Epidermal melanocyte (primary cell): Measurements from ENCODE around the gene LNX2.

ENCODE experiments used
- DNase-seq: peaks from one replicate; pipeline ENCODE4 v3.0.0; 2011; ENCODE audit warnings: low spot score; ENCODE audit not compliant: insufficient read length

Gene LNX2

DNA sequence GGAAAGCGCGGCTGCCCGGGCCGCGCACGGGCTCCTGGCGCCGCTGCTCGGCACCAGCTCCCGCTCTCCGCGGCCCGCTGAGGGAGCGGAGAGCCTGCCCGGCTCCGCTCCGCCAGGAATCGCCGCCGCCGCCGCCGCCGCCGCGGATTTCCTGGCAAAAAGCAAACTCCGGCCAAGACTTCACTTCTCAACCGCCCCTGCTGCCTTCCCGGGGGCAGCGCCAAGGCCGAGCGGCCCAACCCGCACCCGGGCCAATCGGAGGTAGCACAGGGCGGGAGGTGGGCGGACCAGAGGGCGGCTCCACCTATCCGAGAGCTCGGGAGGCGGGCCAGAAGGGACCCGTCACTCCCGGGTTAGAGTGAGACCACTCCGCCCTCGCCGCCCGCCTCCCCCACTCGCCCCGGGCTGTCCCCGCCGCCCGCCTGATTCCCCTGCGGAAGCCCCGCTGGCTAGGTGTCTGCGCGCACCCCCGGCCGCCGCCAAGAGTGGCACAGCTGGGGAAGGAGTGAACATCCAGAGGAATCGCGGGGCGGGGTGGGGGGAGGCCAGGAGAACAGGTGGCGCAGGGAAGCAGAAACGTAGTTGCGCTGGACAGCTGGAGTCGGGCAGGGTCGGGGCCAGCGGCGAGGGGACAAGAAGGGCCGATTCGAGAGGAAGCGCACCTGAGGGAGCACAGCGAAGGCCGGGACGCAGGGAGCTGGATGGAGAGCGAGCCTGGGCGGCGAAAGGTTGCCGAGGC lies at the start of gene LNX2:
Gene LNX2 (minus strand): TSS at position 153 of the 739 bp plus-strand sequence. CDS start 38,826 bp downstream, outside the sequence.
- DNase-seq, result peak; percentile 94

DNA sequence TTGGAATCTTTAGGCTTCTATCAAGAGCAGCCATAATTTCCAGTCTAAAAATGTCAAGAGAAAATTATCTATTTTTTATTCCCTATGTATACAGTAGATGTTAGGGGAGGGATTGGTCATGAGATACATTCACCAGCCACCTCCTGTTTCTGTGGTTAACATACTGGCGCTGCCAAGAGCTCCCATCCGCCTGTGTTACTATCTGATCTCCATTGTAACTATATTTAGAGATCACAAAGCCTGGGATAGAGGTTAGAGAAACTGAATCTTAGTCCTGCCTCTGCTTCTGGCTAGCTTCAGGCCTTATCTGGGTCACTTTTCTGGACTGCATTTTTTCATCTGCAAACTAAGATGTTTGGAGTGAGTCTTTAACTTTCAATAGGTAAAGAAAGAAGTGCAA lies 47.6 kb upstream of the LNX2 start:
- no peak for DNase-seq

DNA sequence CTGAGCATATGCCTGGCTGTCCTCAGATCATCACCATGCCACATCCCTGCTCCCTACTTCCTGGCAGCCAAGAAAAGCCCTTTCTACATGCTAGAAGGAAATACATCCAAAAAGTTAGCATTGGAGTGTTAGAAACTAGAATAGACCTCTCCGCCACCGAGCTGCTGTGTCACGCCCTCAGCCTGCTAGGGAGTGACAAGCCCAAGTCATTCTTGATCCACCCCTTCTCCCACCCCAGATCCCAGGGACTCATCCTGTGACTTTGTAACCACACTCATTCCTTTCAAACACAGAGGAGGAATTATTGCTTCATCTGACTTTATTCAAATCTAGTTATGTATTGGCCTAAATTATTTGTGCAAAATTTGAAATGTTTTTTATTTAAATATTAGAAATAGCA lies 46.6 kb upstream of the LNX2 start:
- no peak for DNase-seq

DNA sequence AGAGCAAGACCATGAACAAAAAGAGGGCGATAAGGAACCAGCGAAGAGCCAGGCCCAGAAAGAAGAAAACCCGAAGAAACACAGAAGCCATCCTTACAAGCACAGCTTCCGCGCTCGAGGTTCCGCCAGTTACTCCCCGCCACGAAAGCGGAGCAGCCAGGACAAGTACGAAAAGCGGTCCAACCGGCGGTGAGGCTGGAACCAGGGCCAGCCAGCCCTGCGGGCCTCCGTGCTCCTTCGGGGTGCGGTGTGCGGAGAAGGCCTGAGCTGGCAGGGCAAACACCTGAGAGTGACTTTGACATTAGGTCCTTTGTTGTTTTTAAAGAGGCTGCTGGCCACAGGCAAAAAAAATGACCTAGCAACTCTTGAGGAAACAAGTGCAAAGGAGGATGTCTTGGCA lies 45.4 kb upstream of the LNX2 start:
- no peak for DNase-seq

DNA sequence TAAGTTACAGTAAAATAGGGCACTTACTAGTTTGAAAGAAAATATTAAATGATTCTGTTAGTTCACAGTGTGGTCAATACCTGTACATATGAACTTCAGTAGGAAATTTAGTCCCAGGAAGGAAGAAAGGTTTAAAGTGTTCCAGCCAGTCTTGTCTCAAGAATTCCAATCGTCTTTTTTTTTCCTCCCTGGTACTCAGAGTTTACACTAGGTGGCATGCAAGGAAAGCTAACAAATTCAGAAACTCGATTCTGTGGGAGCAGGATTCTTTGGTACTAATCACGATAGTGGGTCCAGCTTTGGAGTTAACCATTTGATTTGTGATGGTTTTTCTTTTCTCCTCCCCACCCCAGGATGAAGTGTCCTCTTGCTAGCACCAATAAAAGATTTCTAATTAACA lies 45.0 kb upstream of the LNX2 start:
- no peak for DNase-seq

DNA sequence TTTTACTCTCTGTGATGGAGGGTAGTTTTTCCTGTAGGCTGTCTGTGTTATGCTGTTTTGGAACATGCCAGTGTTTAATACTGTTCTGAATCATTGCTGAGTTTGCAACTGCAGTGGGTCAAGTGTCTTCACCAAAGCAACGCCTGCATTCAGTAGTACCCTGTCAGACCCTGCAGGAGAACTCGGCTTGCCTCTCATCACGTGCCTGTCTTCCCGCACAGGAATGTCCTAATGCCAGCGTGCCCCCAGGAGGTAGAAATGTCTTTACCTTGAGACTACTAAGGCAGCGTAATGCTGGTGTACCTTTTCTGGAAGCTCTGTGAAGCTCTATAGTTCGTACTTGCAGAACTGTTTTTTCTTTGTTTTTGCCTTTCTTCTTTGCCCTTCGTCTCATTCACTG lies 43.6 kb upstream of the LNX2 start:
- DNase-seq, result no peak

DNA sequence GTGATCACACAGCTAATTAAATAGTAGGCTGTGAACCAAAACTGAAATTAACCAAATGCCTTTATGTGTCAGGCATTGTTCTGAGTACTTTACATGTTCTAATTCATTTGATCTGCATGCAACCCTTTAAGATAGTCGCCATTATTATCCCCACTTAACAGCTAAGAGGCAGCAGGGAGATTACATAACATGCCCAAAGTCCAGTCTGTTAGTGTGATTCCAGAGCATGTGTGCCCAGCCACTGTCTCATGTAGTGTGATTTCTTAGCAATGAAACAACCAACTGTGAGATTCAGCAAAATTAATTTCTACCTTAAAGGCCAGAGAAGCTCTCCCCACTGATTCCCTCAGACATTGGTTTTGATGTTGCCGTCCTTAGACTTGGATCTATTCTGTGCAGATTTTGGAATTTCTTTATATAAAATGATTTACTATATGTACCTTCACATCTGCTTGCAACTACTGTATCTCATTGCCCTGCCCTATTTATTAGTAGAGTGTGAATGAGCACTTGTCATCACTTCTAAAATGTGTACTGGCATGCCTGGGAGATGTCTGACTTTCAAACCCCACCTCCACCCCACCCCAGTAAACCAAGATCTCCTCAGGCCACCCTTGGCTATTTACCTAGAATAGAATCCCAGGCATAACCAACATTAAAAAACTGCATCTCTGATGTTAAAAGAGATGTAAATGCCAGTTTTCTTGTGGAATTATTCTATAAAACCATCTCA lies 42.6 kb upstream of the LNX2 start:
- DNase-seq, result no peak

DNA sequence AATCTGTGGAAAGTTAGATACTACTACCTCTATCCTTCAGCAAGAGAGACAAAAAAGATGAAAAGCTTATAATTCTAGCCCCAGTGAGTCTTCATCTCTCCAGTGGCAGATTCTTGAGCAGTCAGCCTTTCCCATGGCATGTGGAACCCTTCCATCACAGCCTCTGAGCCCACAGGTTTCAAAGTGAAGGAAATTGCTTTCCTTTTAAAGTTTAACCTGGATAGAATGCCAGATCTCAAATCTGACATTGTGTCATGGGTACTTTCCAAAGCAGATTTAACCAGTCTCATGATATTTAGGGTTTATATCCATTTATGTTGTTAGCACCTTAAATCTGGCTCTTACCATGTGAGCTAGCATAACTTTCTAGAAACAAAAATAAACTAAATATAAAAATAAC lies 40.7 kb upstream of the LNX2 start:
- DNase-seq, result no peak

DNA sequence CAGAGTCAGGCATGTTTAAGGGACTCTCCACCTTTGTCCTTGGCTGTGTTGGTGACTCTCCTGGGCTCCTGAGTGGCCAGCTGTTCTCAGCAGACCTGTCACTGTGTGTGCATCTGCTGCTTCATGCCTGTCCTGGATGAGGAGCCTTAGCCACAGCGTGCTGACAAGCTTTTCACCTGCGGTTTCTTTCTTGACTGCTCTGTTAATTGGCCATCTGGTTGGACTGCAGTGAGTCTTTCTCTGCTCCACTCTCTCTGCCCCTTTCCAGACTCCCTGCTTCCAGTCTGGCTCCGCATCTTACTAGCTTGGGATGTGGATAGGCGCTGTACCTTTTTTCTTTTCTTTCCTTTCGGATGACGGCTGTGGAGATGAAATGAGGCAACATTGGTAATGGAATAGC lies 40.2 kb upstream of the LNX2 start:
- DNase-seq, result no peak

DNA sequence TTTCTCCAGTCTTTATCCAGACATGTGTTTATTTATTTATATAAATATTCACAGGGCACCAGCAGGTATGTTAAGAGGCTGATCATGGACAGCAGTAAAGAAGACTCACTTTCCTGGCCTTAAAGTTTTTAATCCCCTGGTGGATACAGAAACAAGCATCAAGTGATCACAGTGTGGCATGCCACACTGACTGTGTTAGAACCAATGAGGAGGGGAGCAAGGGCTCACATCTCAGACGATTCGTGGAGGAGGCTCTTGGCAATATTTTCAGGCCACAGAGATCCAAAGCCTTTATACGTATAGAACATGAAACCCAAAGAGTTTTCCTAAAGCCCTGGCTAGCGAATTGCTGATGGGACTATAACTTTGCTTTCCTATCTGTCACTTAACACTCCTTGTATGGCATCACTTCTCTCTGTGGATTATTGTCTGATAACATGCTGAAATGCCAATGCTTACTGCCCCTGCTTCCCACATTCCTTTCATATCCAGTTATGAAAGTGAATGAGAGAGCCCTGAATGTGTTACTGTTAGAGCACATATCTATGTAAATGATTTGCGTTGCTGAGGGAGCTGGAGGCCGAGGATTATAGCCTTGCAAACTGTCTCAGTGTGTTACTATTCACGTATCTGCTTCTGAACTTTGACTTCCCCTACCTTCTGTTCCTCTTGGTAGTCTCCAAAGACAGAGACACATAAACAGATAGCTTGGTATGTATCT lies 39.0 kb upstream of the LNX2 start:
- DNase-seq, result no peak

DNA sequence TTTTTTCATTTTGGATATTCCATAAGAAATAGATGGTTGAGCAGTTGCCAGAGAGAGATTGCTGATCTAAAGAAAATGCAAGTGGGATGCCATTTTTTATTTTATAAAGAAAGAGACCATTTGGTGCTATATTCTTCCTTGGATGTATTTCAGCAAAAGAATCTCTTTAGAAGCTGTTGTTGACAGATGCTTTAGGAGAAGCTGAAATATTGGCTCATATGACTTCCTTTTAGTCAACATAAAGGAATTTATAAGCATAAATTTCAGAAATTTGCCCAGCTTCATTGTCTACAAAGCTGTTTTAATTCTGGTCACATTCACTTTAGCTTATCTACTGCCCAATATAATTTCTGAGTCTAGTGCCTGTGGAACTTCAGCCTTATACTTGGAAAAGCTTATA lies 38.2 kb upstream of the LNX2 start:
- DNase-seq, result no peak

DNA sequence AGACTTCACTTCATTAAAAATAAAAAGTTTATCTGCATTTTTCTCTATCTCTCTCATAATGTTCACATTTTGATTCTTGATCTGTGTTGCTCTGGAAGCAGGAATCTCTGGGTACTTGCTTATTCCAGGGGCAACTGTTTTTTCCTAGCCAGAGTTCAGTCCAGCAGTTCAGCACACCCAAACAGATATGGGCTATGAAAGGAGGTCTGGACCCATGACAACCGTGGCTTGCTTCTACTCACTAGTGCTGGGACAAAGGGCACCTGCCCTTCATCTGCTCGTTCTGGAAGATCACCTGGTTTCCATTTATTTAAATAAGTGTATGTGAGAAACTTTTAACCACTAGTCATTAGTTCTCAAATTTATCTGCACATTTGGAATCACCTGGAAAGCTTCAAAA lies 37.4 kb upstream of the LNX2 start:
- DNase-seq, result no peak

DNA sequence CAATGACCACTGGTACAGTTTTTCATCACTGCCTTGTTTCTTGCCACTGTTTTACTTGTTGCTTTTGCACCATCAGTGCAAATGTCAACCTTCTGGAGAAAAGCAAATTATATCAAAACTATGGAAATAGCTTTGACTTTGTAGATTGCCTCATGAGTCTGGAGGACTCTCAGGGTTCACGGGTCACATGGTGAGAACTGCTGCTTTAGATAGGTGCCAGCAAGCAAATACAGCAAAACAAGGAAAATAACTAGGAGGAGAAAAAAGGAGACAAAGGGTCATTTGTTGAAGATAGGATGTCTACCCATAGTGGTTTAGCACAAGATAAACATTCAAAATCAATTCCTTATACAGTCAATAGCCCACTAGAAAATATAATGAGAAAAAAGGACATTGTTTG lies 34.5 kb upstream of the LNX2 start:
- no peak for DNase-seq

DNA sequence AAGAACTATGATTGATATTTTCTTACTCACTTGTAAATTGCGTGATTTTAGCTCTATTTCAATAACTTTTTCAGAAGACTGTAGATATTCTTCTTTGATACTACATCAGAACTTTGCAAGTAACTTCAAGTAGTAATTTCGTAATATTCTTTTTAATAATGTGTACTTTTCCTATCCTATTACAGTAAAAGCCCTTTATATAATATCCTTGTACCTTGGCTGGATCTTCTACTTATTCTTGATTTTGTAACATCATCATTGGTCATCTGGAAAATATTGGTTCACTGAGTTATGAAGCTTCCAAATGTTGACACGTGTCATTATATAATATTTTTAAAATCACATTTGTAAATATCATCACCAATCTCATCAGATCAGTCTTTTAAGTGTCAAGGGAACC lies 33.7 kb upstream of the LNX2 start:
- no peak for DNase-seq

DNA sequence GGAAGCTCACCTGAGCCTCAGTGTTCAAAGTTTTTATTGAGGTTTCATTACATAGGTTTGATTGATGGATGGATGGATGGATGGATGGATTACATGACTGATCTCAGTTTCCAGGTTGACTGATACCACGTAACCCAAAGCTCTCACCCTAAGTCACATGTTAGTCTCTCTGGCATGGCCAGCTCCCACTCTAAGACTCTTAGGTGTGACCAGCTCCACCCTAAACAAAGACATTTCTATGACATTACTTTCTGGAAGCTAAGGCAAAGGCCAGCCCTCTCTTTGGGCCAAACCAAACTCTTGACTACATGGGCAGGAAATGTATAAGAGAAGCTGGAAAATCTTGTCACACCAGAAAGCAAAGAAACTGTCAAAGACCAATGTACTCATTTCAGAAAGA lies 30.0 kb upstream of the LNX2 start:
- DNase-seq, result no peak

DNA sequence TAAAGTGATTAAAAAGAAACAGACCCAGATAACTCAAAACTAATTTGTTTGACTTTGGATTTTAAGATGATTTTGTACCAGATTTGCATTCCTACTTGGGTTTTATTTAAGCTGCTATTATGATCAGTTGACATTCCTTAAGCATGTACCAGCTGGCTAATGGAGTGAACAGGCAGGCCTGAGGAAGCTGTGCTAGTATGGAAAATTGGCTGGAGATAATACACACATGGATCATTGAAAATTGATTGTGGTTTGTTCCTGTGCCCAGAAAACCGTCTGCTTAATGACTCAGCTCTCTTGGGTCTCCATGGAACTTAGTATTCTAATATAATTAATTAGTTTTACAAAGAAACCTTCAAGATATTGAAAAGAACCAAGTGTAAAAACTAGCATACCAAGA lies 24.0 kb upstream of the LNX2 start:
- no peak for DNase-seq

DNA sequence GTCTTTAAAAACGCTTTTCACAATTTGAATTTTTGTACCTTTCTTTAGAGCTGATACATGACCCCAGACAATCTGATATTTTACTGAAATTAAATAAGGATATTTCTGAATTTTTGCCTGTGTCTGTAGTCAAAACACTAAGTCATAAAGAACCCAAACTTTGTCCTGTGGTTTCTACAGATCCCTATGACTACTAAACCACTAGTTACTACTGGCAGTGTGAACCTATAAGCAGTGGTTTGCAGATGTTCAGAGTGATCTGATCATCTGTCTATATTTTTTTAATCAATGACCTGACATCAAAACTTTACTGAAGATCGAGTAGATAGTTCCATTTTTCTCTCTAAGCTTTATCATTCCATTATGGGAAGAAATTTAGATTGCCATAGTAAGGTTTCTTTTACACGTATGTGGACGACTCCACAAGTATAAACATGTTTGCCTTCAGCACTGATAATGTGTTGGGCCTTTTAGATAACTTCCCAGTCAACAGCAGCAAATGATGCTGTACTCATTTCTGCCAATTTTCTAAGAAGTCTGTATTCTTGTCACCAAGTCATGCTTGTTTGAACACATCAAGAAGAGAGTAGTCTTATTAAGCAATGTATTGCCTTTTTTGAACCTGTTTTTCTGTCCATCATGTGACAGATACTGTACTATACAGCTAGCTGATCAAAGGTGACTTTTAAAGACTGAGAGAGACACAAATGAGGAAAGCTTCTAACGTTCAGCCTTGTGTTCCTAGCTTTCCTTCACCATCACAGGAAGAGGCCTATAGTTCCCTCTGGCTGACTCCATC lies 23.2 kb upstream of the LNX2 start:
- no peak for DNase-seq

DNA sequence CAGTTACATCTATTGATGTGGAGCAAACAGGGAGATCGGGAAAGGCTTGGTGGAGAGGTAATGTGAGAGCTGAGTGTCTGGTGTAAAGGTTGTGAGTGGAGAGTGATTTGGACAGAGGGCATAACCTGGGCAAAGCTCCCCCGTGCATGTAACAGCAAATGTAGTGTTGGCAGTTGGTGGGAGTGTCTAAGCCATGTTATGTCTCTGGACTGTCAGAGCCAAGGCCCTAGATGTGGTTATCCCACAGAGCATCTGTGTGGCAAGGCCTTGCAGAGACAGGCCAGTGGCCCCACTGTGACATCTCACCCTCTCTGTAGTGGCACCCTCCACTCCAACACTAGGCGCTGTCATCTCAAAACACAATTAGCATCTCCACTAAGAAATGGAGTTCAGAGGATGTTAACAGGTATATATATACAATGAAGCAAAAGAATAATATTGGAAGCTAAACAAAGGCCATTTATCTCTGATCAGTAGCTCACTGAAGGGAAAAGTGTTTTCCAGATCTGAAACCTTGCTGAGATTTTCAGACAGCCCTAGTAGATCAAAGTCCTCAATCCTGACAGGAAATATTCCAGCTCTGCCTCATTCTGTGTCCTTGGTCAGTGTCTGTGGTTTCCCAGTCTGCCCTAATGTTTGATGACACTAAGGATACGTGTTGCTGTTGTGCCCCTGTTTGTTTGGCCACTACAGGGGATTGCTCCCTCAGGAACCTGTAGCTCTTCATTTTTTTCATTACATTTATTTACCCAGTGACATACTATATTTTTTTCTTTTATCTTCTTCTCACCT lies 21.6 kb upstream of the LNX2 start:
- DNase-seq, result no peak

DNA sequence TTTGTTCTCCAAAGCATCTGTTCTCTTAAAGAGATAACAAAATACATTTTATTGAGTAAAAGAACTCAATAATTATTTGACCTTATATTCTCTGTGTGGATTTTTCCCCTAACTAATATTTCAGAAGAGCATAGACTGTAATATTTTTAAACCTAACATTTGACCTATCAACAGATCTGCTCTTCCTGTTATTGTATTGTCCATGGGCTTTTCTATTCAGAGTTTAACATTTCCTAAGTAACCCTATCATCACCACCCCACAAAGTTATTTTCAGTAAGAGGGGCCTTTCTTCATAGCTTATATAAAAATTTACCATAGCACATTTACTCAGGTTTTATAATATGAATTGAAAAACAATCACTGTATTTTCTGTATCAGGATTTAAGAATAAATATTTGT lies 18.9 kb upstream of the LNX2 start:
- no peak for DNase-seq

DNA sequence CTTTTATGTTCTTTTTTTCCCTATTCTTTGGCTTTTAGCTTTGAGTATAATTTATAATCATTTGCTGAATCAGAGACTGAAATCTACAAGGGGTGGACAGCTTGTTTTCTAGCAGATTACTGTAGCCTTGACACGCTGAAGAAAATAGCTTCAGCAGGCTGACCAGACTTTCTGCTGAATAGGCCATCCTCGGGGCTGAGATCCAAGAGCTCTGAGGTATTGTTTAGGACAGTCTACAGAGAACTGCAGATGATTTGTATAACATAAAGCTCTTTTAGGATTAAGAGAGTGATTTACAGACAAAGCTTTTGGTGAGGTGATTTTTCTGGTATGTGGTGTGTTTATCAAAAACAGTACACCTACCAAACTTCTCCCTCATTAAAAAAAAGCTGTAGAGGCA lies 18.2 kb upstream of the LNX2 start:
- DNase-seq, result no peak

DNA sequence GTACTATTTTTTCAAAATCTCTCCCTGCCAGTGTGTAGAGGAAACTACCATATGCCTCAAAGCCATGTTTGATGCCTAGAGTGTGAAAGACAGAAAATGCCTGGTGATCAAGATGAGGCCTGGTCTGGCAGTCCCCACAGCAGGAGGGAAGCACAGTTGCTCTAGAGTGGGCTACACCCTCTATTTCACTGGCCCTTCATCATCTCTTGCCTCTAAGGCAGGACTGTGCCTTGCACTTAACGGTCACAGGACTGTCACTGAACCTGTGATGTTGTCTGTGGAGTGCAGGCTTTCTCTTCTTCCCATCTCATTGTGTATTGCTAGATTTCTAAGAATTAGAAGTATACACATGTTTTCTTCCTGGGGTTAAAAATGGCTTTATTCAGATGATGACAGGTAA lies 17.7 kb upstream of the LNX2 start:
- no peak for DNase-seq
